ENCODE measurements around the gene CORIN. TPM values are rescaled to one million over a fixed set of nuclear protein-coding genes. Genes with fewer than 3 reads are reported as not detected.

CORIN gene
- total and polyA plus RNA-seq, 2 of the 4 experiments (the other 2 are of a cell fraction): 20.3 to 24.7 TPM

- Histone ChIP-seq H3K27ac (ENCODE audit: insufficient read depth, low read length) (no peak overlapping the region), H2BK20ac (ENCODE audit: low read depth, low read length) (no peak overlapping the region), H2AK5ac (ENCODE audit: low read depth, low read length) (no peak overlapping the region), H3K4ac (ENCODE audit: low read depth, low read length) (no peak overlapping the region), H3K56ac (ENCODE audit: extremely low read depth, insufficient read depth, low read length) (no peak overlapping the region), H4K5ac (ENCODE audit: low read depth, low read length) (no peak overlapping the region), H4K91ac (ENCODE audit: insufficient read depth, low read depth, low read length) (no peak overlapping the region), H3K27me3 (ENCODE audit: control insufficient read depth, insufficient read depth, low read length) (no peaks in the 10 kb centered on the region), H3K9ac (ENCODE audit: low read depth, low read length) (no peak overlapping the region), H3K4me3 (ENCODE audit: insufficient read depth, low read depth, low read length) (no peak overlapping the region), H3K79me1 (ENCODE audit: low read depth in 1 of 2, low read length in 2 of 2) (no peaks in the 10 kb centered on the region), H4K8ac (ENCODE audit: low read depth in 2 of 2, low read length in 2 of 2) (no peak overlapping the region), H3K4me2 (ENCODE audit: low read depth, low read length) (no peak overlapping the region), H3K9me1 (ENCODE audit: insufficient read depth, low read length) (no peaks in the 10 kb centered on the region), H2BK120ac (ENCODE audit: low read depth, low read length) (no peak overlapping the region), H3K14ac (replicated peaks; ENCODE audit: low read depth, low read length) (no peak overlapping the region), H2AFZ (replicated peaks; ENCODE audit: low read length, poor library complexity) (no peak overlapping the region), H2BK15ac (ENCODE audit: low read depth, low read length) (no peak overlapping the region), H3K23ac (ENCODE audit: low read depth, low read length) (no peak overlapping the region), H3K4me1 (ENCODE audit: control insufficient read depth, insufficient read depth, low read length) (peaks cover 2% of the 10 kb centered on the region; the same call in 1 of the 2 replicates), H4K20me1 (ENCODE audit: insufficient read depth, low read length) (no peaks in the 10 kb centered on the region), H2BK5ac (ENCODE audit: low read depth, low read length, poor library complexity, severe bottlenecking) (no peak overlapping the region), H3K36me3 (ENCODE audit: control insufficient read depth, insufficient read depth, low read length) (no peaks in the 10 kb centered on the region), H3K18ac (ENCODE audit: low read depth, low read length) (no peak overlapping the region), H2AK9ac (replicated peaks; ENCODE audit: low read depth, low read length, poor library complexity) (no peak overlapping the region), H3K9me3 (ENCODE audit: control insufficient read depth, insufficient read depth, low read length) (peaks cover 2% of the 10 kb centered on the region; the same call in 1 of the 2 replicates)
- no CpG with 5 or more reads among the region's 2 CpGs for whole genome bisulfite sequencing, 2 experiments (ENCODE audit: extremely low coverage in 2 of 2, insufficient read length in 1 of 2)
- ChIA-PET CTCF (no interaction called here), POLR2A (ENCODE audit: unreplicated experiment) (no interaction called here)
- BruUV-seq (replicated peaks): no TSS peak
- dilution Hi-C loops (cut with HindIII; ENCODE audit: low sequenced_read_pairs, unreplicated experiment) (no loop called here), in situ Hi-C loops (cut with MboI; ENCODE audit: low sequenced_read_pairs) (no loop called here), intact Hi-C loops (cut with micrococcal nuclease) (no loop called here)
- TF ChIP-seq CHD1 (IDR thresholded peaks at IDR 0.05; ENCODE audit: low read depth, low read length) (no peak), MXI1 (IDR thresholded peaks at IDR 0.05; ENCODE audit: borderline replicate concordance, low read depth, low read length) (no peak), RAD21 (IDR thresholded peaks at IDR 0.05; ENCODE audit: low read length) (no peak), CEBPB (IDR thresholded peaks at IDR 0.05; ENCODE audit: low read depth, low read length) (no peak), ELK1 (IDR thresholded peaks at IDR 0.05; ENCODE audit: borderline replicate concordance, low read depth, low read length) (no peak), SMC3 (IDR thresholded peaks at IDR 0.05; ENCODE audit: low read depth, low read length) (no peak), MAFK (IDR thresholded peaks at IDR 0.05; ENCODE audit: low read depth, low read length) (no peak), MAZ (IDR thresholded peaks at IDR 0.05; ENCODE audit: borderline replicate concordance, low read depth, low read length) (no peak), RFX5 (IDR thresholded peaks at IDR 0.05; ENCODE audit: low read depth, low read length) (no peak), BHLHE40 (IDR thresholded peaks at IDR 0.05; ENCODE audit: low read depth, low read length) (no peak), USF2 (IDR thresholded peaks at IDR 0.05; ENCODE audit: low read depth, low read length) (no peak), POLR2A (IDR thresholded peaks at IDR 0.05; ENCODE audit: low read depth, low read length) (no peak), NFE2L2 (IDR thresholded peaks at IDR 0.05; ENCODE audit: low read depth, low read length) (no peak), RCOR1 (IDR thresholded peaks at IDR 0.05; ENCODE audit: insufficient replicate concordance, low read length) (no peak), FOS (IDR thresholded peaks at IDR 0.05; ENCODE audit: low read depth, low read length) (no peak)
- TF ChIP-seq, protein P1, sequence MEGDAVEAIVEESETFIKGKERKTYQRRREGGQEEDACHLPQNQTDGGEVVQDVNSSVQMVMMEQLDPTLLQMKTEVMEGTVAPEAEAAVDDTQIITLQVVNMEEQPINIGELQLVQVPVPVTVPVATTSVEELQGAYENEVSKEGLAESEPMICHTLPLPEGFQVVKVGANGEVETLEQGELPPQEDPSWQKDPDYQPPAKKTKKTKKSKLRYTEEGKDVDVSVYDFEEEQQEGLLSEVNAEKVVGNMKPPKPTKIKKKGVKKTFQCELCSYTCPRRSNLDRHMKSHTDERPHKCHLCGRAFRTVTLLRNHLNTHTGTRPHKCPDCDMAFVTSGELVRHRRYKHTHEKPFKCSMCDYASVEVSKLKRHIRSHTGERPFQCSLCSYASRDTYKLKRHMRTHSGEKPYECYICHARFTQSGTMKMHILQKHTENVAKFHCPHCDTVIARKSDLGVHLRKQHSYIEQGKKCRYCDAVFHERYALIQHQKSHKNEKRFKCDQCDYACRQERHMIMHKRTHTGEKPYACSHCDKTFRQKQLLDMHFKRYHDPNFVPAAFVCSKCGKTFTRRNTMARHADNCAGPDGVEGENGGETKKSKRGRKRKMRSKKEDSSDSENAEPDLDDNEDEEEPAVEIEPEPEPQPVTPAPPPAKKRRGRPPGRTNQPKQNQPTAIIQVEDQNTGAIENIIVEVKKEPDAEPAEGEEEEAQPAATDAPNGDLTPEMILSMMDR (conservative IDR thresholded peaks at IDR 0.05; ENCODE audit: low read depth, low read length): no peak
- no peak for ATAC-seq (ENCODE audit: low read depth)
- no peak for DNase-seq
These were observed 87.1 kb downstream of the CORIN start for GRCh38 chr4:47750788-47751187.
